AG04450 (cell line): Measurements from ENCODE around the gene RGL1. TPM values are rescaled to one million over a fixed set of nuclear protein-coding genes. Genes with fewer than 3 reads are reported as not detected.

ENCODE experiments used
- CTCF ChIA-PET: fragments of 300-600, 350-600 bp; formaldehyde crosslinking; extraction: SDS; loops from one replicate; lab custom pipeline; 2022; ENCODE audit warnings: antibody characterized with exemption, inconsistent platforms; lab: Charles Lee
- POLR2A ChIA-PET: fragments of 350-600 bp; formaldehyde crosslinking; extraction: SDS; loops from one replicate; lab custom pipeline; 2021; ENCODE audit warnings: antibody characterized with exemption, inconsistent platforms; lab: Yijun Ruan, JAX
- DNase-seq: peaks from one replicate; pipeline ENCODE4 v3.0.0-alpha.2; 2011; ENCODE audit warnings: low read depth, low spot score
- H3K27ac ChIP-seq: one replicate; pipeline ENCODE4 v1.5.1; 2012; ENCODE audit warnings: low read depth, low read length, control low read depth
- H3K27me3 ChIP-seq: one replicate; pipeline ENCODE4 v1.6.0; 2012; ENCODE audit warnings: low read length; ENCODE audit not compliant: control insufficient read depth, insufficient read depth
- H3K4me3 ChIP-seq: 2 replicates; pipeline ENCODE4 v1.5.1; 2011; ENCODE audit warnings: mild to moderate bottlenecking, low read depth, low read length, control low read depth
- H3K9me3 ChIP-seq: 2 replicates; pipeline ENCODE4 v1.5.1; 2012; ENCODE audit warnings: low read length; ENCODE audit not compliant: control insufficient read depth, insufficient read depth
- polyA plus RNA-seq: library from polyadenylated mRNA; depleted of rRNA; stranded (reverse); fragments of >200 nt; gene quantifications from 2 replicates; pipeline ENCODE4 v1.2.3, GENCODE V29; 2011
- TF ChIP-seq, protein P1 (sequence below): IDR thresholded peaks from 2 replicates; pipeline ENCODE4 v1.5.1; 2011; ENCODE audit warnings: low read depth, low read length, control low read depth, inconsistent platforms

The RGL1 gene
- polyA plus RNA-seq, 1 experiment, result 11.1 TPM

DNA sequence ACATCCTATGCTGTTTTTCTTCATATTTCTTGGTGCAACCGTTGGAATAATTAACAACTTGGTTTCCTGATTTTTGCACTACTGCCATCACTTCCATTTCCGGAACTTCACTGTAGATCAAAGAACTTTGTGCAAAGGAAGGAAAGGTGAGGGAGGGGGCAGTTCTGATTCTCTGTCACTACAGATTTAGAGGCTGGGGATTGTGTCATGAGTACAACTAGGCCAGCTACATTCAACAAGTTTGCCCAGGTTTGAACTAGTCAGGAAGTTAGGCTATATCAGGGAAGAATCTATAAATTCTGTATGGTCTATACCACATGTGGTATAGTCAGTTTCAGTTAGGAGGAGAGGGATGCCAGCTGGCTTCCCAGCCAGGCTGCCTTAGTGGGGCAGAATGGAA lies 84.2 kb downstream of the RGL1 start:
- Histone ChIP-seq H3K27me3 (no peaks in the 10 kb centered on the region), H3K4me3 (no peak overlapping the region), H3K9me3 (no peaks in the 10 kb centered on the region), H3K27ac (no peak overlapping the region)
- CTCF ChIA-PET, result interaction anchor here (0.7 kb wide), 1 partner anchor 27 kb away, joined by 4 read pairs; no protein-coding TSS in a partner anchor
- POLR2A ChIA-PET, result no interaction called here
- no peak for DNase-seq
- TF ChIP-seq, protein P1, sequence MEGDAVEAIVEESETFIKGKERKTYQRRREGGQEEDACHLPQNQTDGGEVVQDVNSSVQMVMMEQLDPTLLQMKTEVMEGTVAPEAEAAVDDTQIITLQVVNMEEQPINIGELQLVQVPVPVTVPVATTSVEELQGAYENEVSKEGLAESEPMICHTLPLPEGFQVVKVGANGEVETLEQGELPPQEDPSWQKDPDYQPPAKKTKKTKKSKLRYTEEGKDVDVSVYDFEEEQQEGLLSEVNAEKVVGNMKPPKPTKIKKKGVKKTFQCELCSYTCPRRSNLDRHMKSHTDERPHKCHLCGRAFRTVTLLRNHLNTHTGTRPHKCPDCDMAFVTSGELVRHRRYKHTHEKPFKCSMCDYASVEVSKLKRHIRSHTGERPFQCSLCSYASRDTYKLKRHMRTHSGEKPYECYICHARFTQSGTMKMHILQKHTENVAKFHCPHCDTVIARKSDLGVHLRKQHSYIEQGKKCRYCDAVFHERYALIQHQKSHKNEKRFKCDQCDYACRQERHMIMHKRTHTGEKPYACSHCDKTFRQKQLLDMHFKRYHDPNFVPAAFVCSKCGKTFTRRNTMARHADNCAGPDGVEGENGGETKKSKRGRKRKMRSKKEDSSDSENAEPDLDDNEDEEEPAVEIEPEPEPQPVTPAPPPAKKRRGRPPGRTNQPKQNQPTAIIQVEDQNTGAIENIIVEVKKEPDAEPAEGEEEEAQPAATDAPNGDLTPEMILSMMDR, result no peak

- H3K27me3 ChIP-seq, result no peaks in the 10 kb centered on the region
- no peak overlapping the region for H3K27ac ChIP-seq
- TF ChIP-seq, protein P1, result no peak
- CTCF ChIA-PET, result interaction anchor here (1.7 to 4.0 kb wide), 3 partner anchors 25 to 236 kb away, joined by 6 to 15 read pairs (median 10); no protein-coding TSS in a partner anchor
- no peak for DNase-seq
- POLR2A ChIA-PET, result interaction anchor here (1.0 kb wide), 1 partner anchor 86 kb away, joined by 3 read pairs; no protein-coding TSS in a partner anchor
- H3K9me3 ChIP-seq, result no peaks in the 10 kb centered on the region
- no peak overlapping the region for H3K4me3 ChIP-seq
Measured at GRCh38 chr1:183891158-183891856, 86.4 kb downstream of the RGL1 start.

DNA sequence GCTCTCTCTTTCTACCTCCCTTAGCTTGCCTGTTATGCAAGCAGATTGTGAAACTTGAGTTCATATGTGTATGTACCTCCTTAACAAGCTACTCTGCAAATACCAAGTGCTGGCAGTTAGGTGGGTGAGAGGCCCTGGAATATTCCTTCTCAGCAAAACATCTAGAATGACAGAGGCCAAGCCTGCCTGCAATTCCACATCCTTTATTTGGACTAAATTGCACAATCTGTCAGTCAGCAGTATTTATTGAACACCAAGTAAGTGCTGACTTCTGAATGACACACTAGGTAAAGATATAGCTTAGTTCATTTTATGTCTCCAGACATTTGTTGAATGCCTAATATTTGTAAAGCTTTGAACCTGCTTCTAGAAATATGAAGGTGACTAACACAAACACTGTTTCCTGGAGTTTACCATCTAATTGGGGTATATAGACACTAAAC lies 87.5 kb downstream of the RGL1 start:
- ChIA-PET POLR2A (interaction anchor here (1.0 kb wide), 2 partner anchors 87 to 258 kb away, joined by 3 to 9 read pairs; no protein-coding TSS in a partner anchor), CTCF (interaction anchor here (2.2 to 4.0 kb wide), 2 partner anchors 24 to 237 kb away, joined by 10 to 15 read pairs; no protein-coding TSS in a partner anchor)
- Histone ChIP-seq H3K27me3 (no peaks in the 10 kb centered on the region), H3K4me3 (no peak overlapping the region), H3K27ac (no peak overlapping the region), H3K9me3 (no peaks in the 10 kb centered on the region)
- TF ChIP-seq, protein P1, result no peak
- no peak for DNase-seq

GRCh38 chr1:183893561-183894289 lies 88.8 kb downstream of the RGL1 start:
- no peak overlapping the region for H3K4me3 ChIP-seq
- ChIA-PET CTCF (interaction anchor here (1.1 to 4.0 kb wide), 2 partner anchors 22 to 238 kb away, joined by 3 to 15 read pairs; no protein-coding TSS in a partner anchor), POLR2A (no interaction called here)
- no peak overlapping the region for H3K27ac ChIP-seq
- no peaks in the 10 kb centered on the region for H3K9me3 ChIP-seq
- no peaks in the 10 kb centered on the region for H3K27me3 ChIP-seq
- TF ChIP-seq, protein P1, result no peak
- DNase-seq, result no peak
